GM18867 (cell line): Measurements from ENCODE around the gene LIG4.
"Not testable (repeated sequence)": the region's sequence is repeated elsewhere in the genome, so short reads cannot be mapped to it uniquely, and the experiment has no call there.

Experiments
- ATAC-seq: cut with Tn5 transposase; IDR thresholded peaks from one replicate; pipeline ENCODE4 v1.9.1; 2021; ENCODE audit warnings: mild to moderate bottlenecking, moderate library complexity; ENCODE audit not compliant: unreplicated experiment

The LIG4 gene

GRCh38 chr13:108215436-108215835 is at the start of gene LIG4:
LIG4 (minus strand) TSS chr13:108215536; CDS start chr13:108211268, 4,268 bp downstream.
- peak; percentile 73 for ATAC-seq

- ATAC-seq, result no peak
Measured at GRCh38 chr13:108263621-108264355, 48.5 kb upstream of the LIG4 start.

- no peak for ATAC-seq
Measured at GRCh38 chr13:108257248-108257647, 41.9 kb upstream of the LIG4 start.

- ATAC-seq, result no peak
Measured at GRCh38 chr13:108249150-108249549, 33.8 kb upstream of the LIG4 start.

GRCh38 chr13:108230377-108230776 is 15.0 kb upstream of the LIG4 start:
- no peak for ATAC-seq

GRCh38 chr13:108227651-108228272 is 12.4 kb upstream of the LIG4 start:
- peak; percentile 45 for ATAC-seq

- peak; percentile 33 for ATAC-seq
Measured at GRCh38 chr13:108226184-108226583, 10.8 kb upstream of the LIG4 start.

- peak; percentile 59 for ATAC-seq
Measured at GRCh38 chr13:108225440-108225839, 10.1 kb upstream of the LIG4 start.

- ATAC-seq, result no peak
Measured at GRCh38 chr13:108223687-108224503, 8.6 kb upstream of the LIG4 start.

GRCh38 chr13:108220041-108220440 is 4.7 kb upstream of the LIG4 start:
- ATAC-seq, result no peak

GRCh38 chr13:108218044-108218974 is 3.0 kb upstream of the LIG4 start, which contains the start of gene ABHD13:
ABHD13 (plus strand) TSS chr13:108218392; CDS start chr13:108229219, 10,827 bp downstream.
- ATAC-seq, result peak; percentile 76

GRCh38 chr13:108217307-108218043 is 2.1 kb upstream of the LIG4 start:
- not testable (repeated sequence) for ATAC-seq

- no peak for ATAC-seq
Measured at GRCh38 chr13:108214441-108215271, 680 bp downstream of the LIG4 start.

- no peak for ATAC-seq
Measured at GRCh38 chr13:108213946-108214345, 1.4 kb downstream of the LIG4 start.

GRCh38 chr13:108212886-108213285 is 2.5 kb downstream of the LIG4 start:
- peak; percentile 32 for ATAC-seq

GRCh38 chr13:108210551-108210950 is 4.8 kb downstream of the LIG4 start:
- ATAC-seq, result no peak

- ATAC-seq, result no peak
Measured at GRCh38 chr13:108200781-108201398, 14.4 kb downstream of the LIG4 start.

- ATAC-seq, result no peak
Measured at GRCh38 chr13:108195861-108196260, 19.5 kb downstream of the LIG4 start.
